H1 (cell line): ENCODE measurements around the gene SSUH2. TPM values are rescaled to one million over a fixed set of nuclear protein-coding genes. Genes with fewer than 3 reads are reported as not detected.
A peak's percentile ranks its signal among the peaks of the same experiment; 100 is the strongest.

Source experiments
- CHD1 ChIP-seq: IDR thresholded peaks from 2 replicates; pipeline ENCODE4 v1.6.1; 2012; ENCODE audit warnings: low read depth, low read length, improper control_type of control experiment
- CHD7 ChIP-seq: fragments of 300-600 bp; sonication (generic); IDR thresholded peaks from 2 replicates; pipeline ENCODE4 v1.7.1; 2012; ENCODE audit warnings: low read length, moderate library complexity, mild to moderate bottlenecking, inconsistent platforms; ENCODE audit not compliant: insufficient replicate concordance
- EGR1 ChIP-seq: IDR thresholded peaks from 2 replicates; pipeline ENCODE4 v1.6.1; 2011; ENCODE audit warnings: low read depth, low read length, borderline replicate concordance
- NRF1 ChIP-seq: IDR thresholded peaks from 2 replicates; pipeline ENCODE4 v1.6.1; 2011; ENCODE audit warnings: mild to moderate bottlenecking, low read depth, low read length, improper control_type of control experiment
- polyA plus RNA-seq, 7 experiments: library from polyadenylated mRNA; depleted of rRNA in 3 of 7; stranded (reverse) in 5 of 7; unstranded in 2 of 7; fragments of >200 nt in 5 of 7; fragments of 200-250 nt in 2 of 7; gene quantifications; 1 replicate in 5 of 7; 2 replicates in 1 of 7; 4 replicates in 1 of 7; pipeline versions ENCODE4 v1.2.1 to v1.2.3, GENCODE V29; 2011 to 2013; ENCODE audit warnings: missing spikeins in 2 of 7, mixed read lengths in 2 of 7
- total RNA-seq: library from RNA; stranded (reverse); fragmentation: NEBNext Ultra II Directional; extraction: Animal tissue kit (Norgen Biotek cat#: 25700); gene quantifications from 2 replicates; pipeline ENCODE4 v1.2.1, GENCODE V29; 2021
- TF ChIP-seq, protein P1 (sequence below), 3 experiments: IDR thresholded peaks; 1 replicate in 2 of 3; 2 replicates in 1 of 3; pipeline versions ENCODE4 v1.5.1 to v1.6.1; 2011; ENCODE audit warnings: low read length in 3 of 3, mild to moderate bottlenecking in 3 of 3, inconsistent platforms in 2 of 3, low read depth in 1 of 3, moderate library complexity in 1 of 3; ENCODE audit not compliant: insufficient read depth in 1 of 3; ENCODE audit errors: control extremely low read depth in 1 of 3

SSUH2 gene
- total and polyA plus RNA-seq, 2 of the 8 experiments (the other 6 are each of a cell fraction or from before 2014, with no cell fraction given): 0.62 to 0.69 TPM

- TF ChIP-seq, protein P1, sequence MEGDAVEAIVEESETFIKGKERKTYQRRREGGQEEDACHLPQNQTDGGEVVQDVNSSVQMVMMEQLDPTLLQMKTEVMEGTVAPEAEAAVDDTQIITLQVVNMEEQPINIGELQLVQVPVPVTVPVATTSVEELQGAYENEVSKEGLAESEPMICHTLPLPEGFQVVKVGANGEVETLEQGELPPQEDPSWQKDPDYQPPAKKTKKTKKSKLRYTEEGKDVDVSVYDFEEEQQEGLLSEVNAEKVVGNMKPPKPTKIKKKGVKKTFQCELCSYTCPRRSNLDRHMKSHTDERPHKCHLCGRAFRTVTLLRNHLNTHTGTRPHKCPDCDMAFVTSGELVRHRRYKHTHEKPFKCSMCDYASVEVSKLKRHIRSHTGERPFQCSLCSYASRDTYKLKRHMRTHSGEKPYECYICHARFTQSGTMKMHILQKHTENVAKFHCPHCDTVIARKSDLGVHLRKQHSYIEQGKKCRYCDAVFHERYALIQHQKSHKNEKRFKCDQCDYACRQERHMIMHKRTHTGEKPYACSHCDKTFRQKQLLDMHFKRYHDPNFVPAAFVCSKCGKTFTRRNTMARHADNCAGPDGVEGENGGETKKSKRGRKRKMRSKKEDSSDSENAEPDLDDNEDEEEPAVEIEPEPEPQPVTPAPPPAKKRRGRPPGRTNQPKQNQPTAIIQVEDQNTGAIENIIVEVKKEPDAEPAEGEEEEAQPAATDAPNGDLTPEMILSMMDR (IDR thresholded peaks at IDR 0.05; ENCODE audit: control extremely low read depth in 1 of 3, insufficient read depth in 1 of 3, low read depth in 1 of 3, low read length in 3 of 3): peak; percentile 64 to 67 (median 65)
- TF ChIP-seq EGR1: no peak
- no peak for TF ChIP-seq NRF1
- TF ChIP-seq CHD1: no peak
- no peak for TF ChIP-seq CHD7
These were observed 37.2 kb downstream of the SSUH2 start (continued) for GRCh38 chr3:8607234-8608040.
